RWPE2 (cell line): ENCODE results near the gene STK33.

Experiments
- ATAC-seq: fragments of 200-7000 bp; cut with Tn5 transposase; 3 replicates; pipeline ENCODE4 v1.9.1; 2021; ENCODE audit warnings: low read depth
- DNase-seq: peaks from one replicate; pipeline ENCODE4 v3.0.0-alpha.2; 2020; ENCODE audit warnings: low spot score
- H3K27ac ChIP-seq: fragments of 450-650 bp; 2 replicates; pipeline ENCODE4 v1.5.1; 2017; ENCODE audit warnings: mild to moderate bottlenecking; ENCODE audit not compliant: poor library complexity, severe bottlenecking
- H3K27me3 ChIP-seq: fragments of 250-450 bp; sonication (Bioruptor Pico); 2 replicates; pipeline ENCODE4 v1.5.1; 2021; ENCODE audit warnings: mild to moderate bottlenecking, moderate library complexity; ENCODE audit not compliant: insufficient read depth, poor library complexity, severe bottlenecking
- H3K36me3 ChIP-seq: fragments of 250-450 bp; sonication (Bioruptor Pico); 2 replicates; pipeline ENCODE4 v1.5.1; 2020; ENCODE audit warnings: low read depth, mild to moderate bottlenecking, moderate library complexity
- H3K4me1 ChIP-seq: fragments of 250-450 bp; sonication (Bioruptor Pico); 2 replicates; pipeline ENCODE4 v1.5.1; 2021; ENCODE audit warnings: mild to moderate bottlenecking, moderate library complexity; ENCODE audit not compliant: insufficient read depth, poor library complexity, severe bottlenecking
- H3K4me3 ChIP-seq: fragments of 250-450 bp; sonication (Bioruptor Pico); 2 replicates; pipeline ENCODE4 v1.5.1; 2021; ENCODE audit warnings: mild to moderate bottlenecking, moderate library complexity; ENCODE audit not compliant: severe bottlenecking
- H3K9me3 ChIP-seq: fragments of 250-450 bp; sonication (Bioruptor Pico); 2 replicates; pipeline ENCODE4 v1.5.1; 2021; ENCODE audit warnings: mild to moderate bottlenecking, moderate library complexity; ENCODE audit not compliant: severe bottlenecking
- TF ChIP-seq, protein P1 (sequence below): fragments of 450-650 bp; IDR thresholded peaks from one replicate; pipeline ENCODE4 v1.5.1; 2017; ENCODE audit warnings: mild to moderate bottlenecking, moderate library complexity; ENCODE audit not compliant: poor library complexity, severe bottlenecking

Gene STK33

DNA sequence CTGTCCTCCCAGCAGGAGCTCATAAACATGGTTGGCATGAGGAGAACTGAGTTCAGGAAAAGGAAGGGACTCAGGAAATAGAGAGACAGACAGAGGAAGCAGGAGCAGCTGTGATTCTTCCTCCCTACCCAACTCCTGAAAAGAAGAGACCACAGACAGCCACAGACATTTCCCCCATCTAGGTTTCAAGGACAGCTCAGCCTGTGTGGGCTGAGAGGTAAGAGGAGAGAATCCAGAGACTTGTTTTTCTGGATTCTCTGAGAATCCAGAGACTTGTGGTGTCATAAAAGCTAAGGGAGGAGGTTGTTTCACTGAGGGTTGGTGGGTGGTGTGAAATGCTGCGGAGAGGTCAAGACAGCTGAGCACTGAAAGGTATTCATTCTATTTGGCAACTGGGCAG, 19.0 kb upstream of the STK33 start:
- Histone ChIP-seq H3K9me3 (no peaks in the 10 kb centered on the region), H3K36me3 (no peaks in the 10 kb centered on the region), H3K4me3 (no peak overlapping the region), H3K27ac (no peak overlapping the region), H3K4me1 (no peaks in the 10 kb centered on the region), H3K27me3 (no peaks in the 10 kb centered on the region)
- no peak for ATAC-seq
- TF ChIP-seq, protein P1, sequence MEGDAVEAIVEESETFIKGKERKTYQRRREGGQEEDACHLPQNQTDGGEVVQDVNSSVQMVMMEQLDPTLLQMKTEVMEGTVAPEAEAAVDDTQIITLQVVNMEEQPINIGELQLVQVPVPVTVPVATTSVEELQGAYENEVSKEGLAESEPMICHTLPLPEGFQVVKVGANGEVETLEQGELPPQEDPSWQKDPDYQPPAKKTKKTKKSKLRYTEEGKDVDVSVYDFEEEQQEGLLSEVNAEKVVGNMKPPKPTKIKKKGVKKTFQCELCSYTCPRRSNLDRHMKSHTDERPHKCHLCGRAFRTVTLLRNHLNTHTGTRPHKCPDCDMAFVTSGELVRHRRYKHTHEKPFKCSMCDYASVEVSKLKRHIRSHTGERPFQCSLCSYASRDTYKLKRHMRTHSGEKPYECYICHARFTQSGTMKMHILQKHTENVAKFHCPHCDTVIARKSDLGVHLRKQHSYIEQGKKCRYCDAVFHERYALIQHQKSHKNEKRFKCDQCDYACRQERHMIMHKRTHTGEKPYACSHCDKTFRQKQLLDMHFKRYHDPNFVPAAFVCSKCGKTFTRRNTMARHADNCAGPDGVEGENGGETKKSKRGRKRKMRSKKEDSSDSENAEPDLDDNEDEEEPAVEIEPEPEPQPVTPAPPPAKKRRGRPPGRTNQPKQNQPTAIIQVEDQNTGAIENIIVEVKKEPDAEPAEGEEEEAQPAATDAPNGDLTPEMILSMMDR: no peak
- DNase-seq: no peak

DNA sequence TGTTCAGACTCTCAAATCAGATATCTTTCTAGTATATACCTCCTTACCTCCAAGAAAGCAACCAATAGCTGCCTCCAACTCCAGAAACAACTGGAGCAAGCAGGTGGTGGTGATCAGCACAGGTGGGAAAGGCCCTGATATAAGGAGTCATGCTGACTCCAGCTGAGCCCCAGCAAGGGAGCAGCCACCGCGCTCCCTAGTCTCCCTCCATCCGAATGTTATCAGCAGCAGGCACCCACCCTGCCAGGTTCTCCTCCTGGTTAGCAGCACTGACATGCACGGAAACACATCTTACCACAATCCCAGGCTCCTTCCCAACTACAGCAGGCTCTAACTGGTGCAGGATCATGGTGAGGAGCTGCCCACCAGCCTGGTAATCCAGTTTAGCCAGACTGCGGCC, 18.5 kb upstream of the STK33 start:
- TF ChIP-seq, protein P1: no peak
- H3K27ac ChIP-seq: no peak overlapping the region

DNA sequence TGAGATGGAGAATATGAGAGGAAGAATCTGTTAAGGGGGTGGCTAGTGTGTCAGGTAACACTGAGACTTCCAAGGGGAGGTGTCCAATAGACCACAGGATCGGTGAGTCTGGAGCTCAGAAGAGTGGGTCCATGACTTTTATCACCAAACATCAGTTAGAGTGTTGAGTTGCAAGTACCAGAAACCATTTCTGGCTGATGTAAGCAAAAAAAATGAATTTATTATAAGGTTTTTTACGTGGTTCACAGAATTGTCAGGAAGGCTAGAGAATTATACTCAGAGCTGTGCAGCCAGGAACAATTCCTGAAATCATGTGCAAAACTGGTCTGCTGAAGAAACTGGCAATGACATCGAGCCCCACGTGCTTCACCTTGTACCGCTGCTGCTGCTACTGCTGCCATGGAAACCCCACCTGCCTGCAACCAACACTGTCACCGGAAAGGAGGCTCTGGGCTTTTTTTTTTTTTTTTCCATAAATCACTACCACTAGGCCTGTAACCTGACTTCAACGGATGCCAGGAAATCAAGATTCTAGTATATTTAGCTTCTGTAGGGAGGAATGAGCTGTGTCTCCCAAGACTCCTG, 16.6 kb upstream of the STK33 start:
- no peak overlapping the region for H3K4me3 ChIP-seq
- no peaks in the 10 kb centered on the region for H3K27me3 ChIP-seq
- ATAC-seq (no peak), DNase-seq (no peak)
- H3K4me1 ChIP-seq: peaks cover 5% of the 10 kb centered on the region
- H3K27ac ChIP-seq: no peak overlapping the region
- TF ChIP-seq, protein P1: no peak
- H3K9me3 ChIP-seq: no peaks in the 10 kb centered on the region
- no peaks in the 10 kb centered on the region for H3K36me3 ChIP-seq

More for the DNA sequence above, 18.5 kb upstream of the STK33 start:
- Histone ChIP-seq H3K36me3 (no peaks in the 10 kb centered on the region), H3K27me3 (no peaks in the 10 kb centered on the region), H3K9me3 (no peaks in the 10 kb centered on the region), H3K4me3 (no peak overlapping the region), H3K4me1 (no peaks in the 10 kb centered on the region)
- DNase-seq (no peak), ATAC-seq (no peak)

DNA sequence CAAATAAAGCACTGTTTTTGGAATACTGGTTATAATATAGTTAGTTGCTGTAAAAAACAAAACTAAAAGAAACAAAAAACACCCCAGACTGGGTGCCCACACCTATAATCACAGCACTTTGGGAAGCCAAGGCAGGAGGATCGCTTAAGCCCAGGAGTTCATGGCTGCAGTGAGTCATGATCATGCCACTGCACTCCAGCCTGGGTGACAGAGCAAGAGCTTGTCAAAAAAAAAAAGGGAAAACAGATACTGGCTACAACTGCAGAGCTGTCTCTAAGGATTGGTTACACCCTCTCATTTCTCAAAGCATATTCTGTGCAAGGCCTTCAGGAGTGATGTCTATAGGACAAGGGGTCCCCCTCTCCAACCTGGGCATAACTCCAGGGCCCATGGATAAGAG, 14.6 kb upstream of the STK33 start:
- no peak for DNase-seq
- no peak for ATAC-seq
- H3K9me3 ChIP-seq: no peaks in the 10 kb centered on the region

GRCh38 chr11:8605971-8606563, 12.0 kb upstream of the STK33 start:
- no peaks in the 10 kb centered on the region for H3K27me3 ChIP-seq
- H3K27ac ChIP-seq: peak overlapping the region; percentile 70
- DNase-seq: no peak
- H3K4me3 ChIP-seq: no peak overlapping the region
- no peak for ATAC-seq
- TF ChIP-seq, protein P1: no peak
- no peaks in the 10 kb centered on the region for H3K36me3 ChIP-seq
- no peaks in the 10 kb centered on the region for H3K9me3 ChIP-seq
- H3K4me1 ChIP-seq: peaks cover 24% of the 10 kb centered on the region

More for the DNA sequence above, 14.6 kb upstream of the STK33 start:
- H3K4me3 ChIP-seq: no peak overlapping the region
- H3K27ac ChIP-seq: no peak overlapping the region
- H3K27me3 ChIP-seq: no peaks in the 10 kb centered on the region
- H3K36me3 ChIP-seq: no peaks in the 10 kb centered on the region
- peaks cover 22% of the 10 kb centered on the region for H3K4me1 ChIP-seq
- TF ChIP-seq, protein P1: no peak
